Measurements from ENCODE around the gene STK36. TPM values are rescaled to one million over a fixed set of nuclear protein-coding genes. Genes with fewer than 3 reads are reported as not detected.

The STK36 gene
- total and polyA plus RNA-seq, 8 donors, result 8.3 to 54.0 (median 22.1) TPM

DNA sequence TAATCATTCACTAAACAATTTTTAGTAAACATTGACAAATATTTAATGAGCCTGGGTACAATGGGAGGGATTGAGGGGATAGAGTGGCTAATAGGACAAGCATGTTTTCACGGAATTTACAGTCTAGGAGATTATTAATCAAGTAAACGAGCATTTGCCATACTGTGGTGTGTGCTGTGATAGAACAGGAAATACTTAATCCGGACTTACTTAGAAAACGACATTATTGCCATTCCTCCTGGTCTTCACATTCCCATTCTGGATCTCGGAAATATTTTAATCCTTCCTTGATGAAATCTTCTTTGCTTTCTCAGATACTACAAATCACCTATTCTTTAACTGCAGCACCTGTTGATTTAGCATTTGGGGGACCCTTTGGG, 39.7 kb downstream of the STK36 start:
- H3K27me3 ChIP-seq, result no peaks in the 10 kb centered on the region
- DNase-seq (no peak), ATAC-seq (peak; percentile 20 to 43 (median 22)), FAIRE-seq (no peak)
- TF ChIP-seq, protein P1, sequence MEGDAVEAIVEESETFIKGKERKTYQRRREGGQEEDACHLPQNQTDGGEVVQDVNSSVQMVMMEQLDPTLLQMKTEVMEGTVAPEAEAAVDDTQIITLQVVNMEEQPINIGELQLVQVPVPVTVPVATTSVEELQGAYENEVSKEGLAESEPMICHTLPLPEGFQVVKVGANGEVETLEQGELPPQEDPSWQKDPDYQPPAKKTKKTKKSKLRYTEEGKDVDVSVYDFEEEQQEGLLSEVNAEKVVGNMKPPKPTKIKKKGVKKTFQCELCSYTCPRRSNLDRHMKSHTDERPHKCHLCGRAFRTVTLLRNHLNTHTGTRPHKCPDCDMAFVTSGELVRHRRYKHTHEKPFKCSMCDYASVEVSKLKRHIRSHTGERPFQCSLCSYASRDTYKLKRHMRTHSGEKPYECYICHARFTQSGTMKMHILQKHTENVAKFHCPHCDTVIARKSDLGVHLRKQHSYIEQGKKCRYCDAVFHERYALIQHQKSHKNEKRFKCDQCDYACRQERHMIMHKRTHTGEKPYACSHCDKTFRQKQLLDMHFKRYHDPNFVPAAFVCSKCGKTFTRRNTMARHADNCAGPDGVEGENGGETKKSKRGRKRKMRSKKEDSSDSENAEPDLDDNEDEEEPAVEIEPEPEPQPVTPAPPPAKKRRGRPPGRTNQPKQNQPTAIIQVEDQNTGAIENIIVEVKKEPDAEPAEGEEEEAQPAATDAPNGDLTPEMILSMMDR (IDR thresholded peaks at IDR 0.05), result no peak
- intact Hi-C loops (cut with DNase I), result no loop called here
- H3K27ac ChIP-seq, result peak overlapping the region in 3 of 4 donors; percentile 87 to 94 (median 91)
- no peaks in the 10 kb centered on the region for H3K9me3 ChIP-seq
- WGBS, 2 donors, result 1 to 6% methylated on average over 5 of the region's 5 CpGs
- H3K4me3 ChIP-seq, result peak overlapping the region; percentile 49 to 93 (median 76)
- peaks cover 0 to 6% (median 0%) of the 10 kb centered on the region in 3 donors for H3K4me1 ChIP-seq
- H3K36me3 ChIP-seq, result no peaks in the 10 kb centered on the region

DNA sequence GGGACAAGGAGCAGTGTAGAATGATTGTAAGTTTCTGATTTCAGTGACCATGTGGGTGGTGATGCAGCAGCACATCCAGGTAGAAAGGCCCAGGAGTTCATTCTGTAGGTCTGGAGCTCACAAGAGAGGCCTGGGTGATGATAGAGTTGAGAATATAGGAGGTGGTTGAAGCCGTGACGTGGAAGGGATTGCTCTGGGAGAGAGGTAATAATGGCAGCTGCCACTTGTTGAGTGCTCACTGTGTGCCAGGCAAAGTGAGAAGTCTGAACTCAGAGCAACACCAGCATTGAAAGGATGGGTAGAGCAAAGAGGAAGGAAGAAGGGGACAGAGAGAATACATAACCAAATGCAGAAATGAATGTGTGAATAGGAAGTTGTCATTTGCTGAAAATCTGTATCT, 42.0 kb downstream of the STK36 start:
- ATAC-seq (no peak), FAIRE-seq (no peak), DNase-seq (no peak)
- Histone ChIP-seq H3K9me3 (no peaks in the 10 kb centered on the region), H3K27ac (no peak overlapping the region), H3K4me3 (no peak overlapping the region), H3K27me3 (no peaks in the 10 kb centered on the region), H3K36me3 (no peaks in the 10 kb centered on the region), H3K4me1 (peaks cover 0 to 6% (median 3%) of the 10 kb centered on the region in 3 donors)
- 95 to 98% methylated on average over 2 of the region's 2 CpGs for WGBS, 2 donors
- intact Hi-C loops (cut with DNase I), result no loop called here
- TF ChIP-seq, protein P1 (IDR thresholded peaks at IDR 0.05), result no peak

DNA sequence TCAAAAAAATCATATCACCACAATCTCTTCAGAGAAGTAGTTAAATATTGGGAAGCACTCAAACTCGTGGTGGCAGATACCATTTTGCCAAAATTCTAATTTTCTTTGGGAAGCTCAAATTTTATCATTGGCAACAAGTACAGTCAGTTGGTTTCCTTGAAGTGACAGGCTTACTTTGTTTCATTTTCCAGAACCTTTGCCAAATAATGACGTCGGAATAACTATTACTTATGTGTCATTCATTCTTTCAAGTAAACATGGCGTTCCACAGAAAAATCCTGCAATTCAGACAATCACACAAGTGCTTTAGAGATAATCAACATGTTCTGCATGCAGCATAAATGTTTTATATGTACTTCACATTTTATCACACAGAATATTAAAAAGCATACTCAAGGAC, 44.2 kb downstream of the STK36 start:
- intact Hi-C loops (cut with DNase I), result no loop called here
- Histone ChIP-seq H3K36me3 (no peaks in the 10 kb centered on the region), H3K27ac (no peak overlapping the region), H3K4me1 (peaks cover 0 to 6% (median 3%) of the 10 kb centered on the region in 3 donors), H3K4me3 (no peak overlapping the region), H3K9me3 (no peaks in the 10 kb centered on the region), H3K27me3 (no peaks in the 10 kb centered on the region)
- ATAC-seq (no peak), FAIRE-seq (no peak), DNase-seq (no peak)
- TF ChIP-seq, protein P1 (IDR thresholded peaks at IDR 0.05), result no peak
- 36 to 44% methylated on average over 4 of the region's 4 CpGs for WGBS, 2 donors

DNA sequence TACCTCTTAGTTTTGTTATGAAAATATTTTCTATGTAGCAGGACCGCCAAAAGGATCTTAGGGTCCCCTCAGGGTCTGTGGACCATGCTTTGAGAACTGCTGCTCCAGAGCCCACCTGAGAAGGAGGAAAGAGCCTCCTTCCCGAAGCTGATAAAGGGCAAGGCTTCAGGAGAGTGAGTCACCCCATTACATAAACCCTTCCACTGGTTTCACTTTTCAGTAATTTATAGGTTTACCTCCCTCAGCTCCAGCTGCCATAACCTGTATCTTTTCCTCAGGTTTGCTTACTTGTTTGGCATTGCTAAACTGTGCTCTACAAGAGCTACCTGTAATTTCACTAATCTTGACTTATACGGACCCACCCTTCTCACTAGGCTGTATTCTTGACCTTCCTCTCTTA, 45.4 kb downstream of the STK36 start:
- intact Hi-C loops (cut with DNase I), result no loop called here
- H3K36me3 ChIP-seq, result no peaks in the 10 kb centered on the region
- H3K27me3 ChIP-seq, result no peaks in the 10 kb centered on the region
- H3K4me3 ChIP-seq, result no peak overlapping the region
- no peaks in the 10 kb centered on the region for H3K9me3 ChIP-seq
- DNase-seq, result no peak
- peak in 3 of 4 donors; percentile 56 to 91 (median 80) for ATAC-seq
- TF ChIP-seq, protein P1 (IDR thresholded peaks at IDR 0.05), result no peak
- FAIRE-seq, result no peak
- WGBS, 2 donors, result 69 to 86% methylated on average over 3 of the region's 3 CpGs
- H3K27ac ChIP-seq, result peak overlapping the region in 2 of 4 donors; percentile 20 to 50
- peaks cover 0 to 12% (median 0%) of the 10 kb centered on the region in 3 donors for H3K4me1 ChIP-seq

DNA sequence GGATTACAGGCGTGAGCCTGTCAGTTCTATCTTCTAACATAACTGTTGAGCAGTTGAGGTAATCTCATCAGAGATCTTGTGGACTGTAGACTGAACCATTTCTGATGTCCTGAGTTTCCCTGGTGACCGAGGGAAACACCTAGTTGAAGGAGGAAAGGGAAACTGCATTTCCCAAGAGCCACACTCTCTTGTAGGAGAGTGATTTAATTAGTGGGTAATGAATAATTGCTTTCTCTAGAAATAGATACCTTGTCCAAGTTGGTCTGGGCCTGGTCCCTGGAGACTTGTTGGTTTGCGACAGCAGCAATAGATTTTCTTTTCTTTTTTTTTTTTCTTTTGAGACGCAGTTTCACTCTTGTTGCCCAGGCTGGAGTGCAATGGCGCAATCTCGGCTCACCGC, 46.2 kb downstream of the STK36 start:
- ATAC-seq, result no peak
- DNase-seq, result no peak
- no peaks in the 10 kb centered on the region for H3K27me3 ChIP-seq
- intact Hi-C loops (cut with DNase I), result no loop called here
- no peaks in the 10 kb centered on the region for H3K36me3 ChIP-seq
- peaks cover 0 to 17% (median 0%) of the 10 kb centered on the region in 3 donors for H3K4me1 ChIP-seq
- H3K4me3 ChIP-seq, result no peak overlapping the region
- H3K9me3 ChIP-seq, result no peaks in the 10 kb centered on the region
- TF ChIP-seq, protein P1 (IDR thresholded peaks at IDR 0.05), result no peak
- H3K27ac ChIP-seq, result no peak overlapping the region
- no peak for FAIRE-seq
- 94% methylated on average over 7 of the region's 7 CpGs for WGBS, 2 donors

Measured in pancreas (tissue), 10 donors.